HG03354 (cell line): ENCODE measurements around the gene DRC3.

Experiments used
- ATAC-seq: cut with Tn5 transposase; IDR thresholded peaks from one replicate; pipeline ENCODE4 v1.9.1; 2021; ENCODE audit warnings: mild to moderate bottlenecking; ENCODE audit not compliant: unreplicated experiment, poor library complexity, severe bottlenecking

DRC3 gene, protein sequence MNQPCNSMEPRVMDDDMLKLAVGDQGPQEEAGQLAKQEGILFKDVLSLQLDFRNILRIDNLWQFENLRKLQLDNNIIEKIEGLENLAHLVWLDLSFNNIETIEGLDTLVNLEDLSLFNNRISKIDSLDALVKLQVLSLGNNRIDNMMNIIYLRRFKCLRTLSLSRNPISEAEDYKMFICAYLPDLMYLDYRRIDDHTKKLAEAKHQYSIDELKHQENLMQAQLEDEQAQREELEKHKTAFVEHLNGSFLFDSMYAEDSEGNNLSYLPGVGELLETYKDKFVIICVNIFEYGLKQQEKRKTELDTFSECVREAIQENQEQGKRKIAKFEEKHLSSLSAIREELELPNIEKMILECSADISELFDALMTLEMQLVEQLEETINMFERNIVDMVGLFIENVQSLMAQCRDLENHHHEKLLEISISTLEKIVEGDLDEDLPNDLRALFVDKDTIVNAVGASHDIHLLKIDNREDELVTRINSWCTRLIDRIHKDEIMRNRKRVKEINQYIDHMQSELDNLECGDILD

GRCh38 chr17:17972126-17972951 is at the start of gene DRC3, which contains the start of gene TOM1L2:
Gene DRC3 (plus strand): TSS chr17:17972862. CDS start chr17:17977599, 4,737 bp downstream.
Gene TOM1L2 (minus strand): TSS chr17:17972400. CDS start chr17:17972313, 87 bp downstream.
- peak; percentile 94 for ATAC-seq

- ATAC-seq, result no peak
Observed at GRCh38 chr17:17924131-17924856, 48.4 kb upstream of the DRC3 start.

DNA sequence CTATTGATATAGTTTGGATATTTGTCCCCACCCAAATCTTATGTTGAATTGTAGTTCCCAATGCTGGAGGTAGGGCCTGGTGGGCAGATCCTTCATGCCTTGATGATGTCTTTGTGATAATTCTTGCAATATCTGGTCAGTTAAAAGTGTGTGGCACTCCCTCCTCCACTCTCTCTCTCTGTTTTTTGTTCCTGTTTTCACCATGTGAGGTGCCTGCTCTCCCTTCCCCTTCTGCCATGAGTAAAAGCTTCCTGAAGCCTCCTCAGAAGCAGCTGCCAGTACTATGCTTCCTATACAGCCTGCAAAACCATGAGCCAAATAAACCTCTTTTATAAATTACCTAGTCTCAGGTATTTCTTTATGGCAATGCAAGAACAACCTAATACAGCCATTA is 47.8 kb upstream of the DRC3 start:
- no peak for ATAC-seq

GRCh38 chr17:17926036-17926435 is 46.6 kb upstream of the DRC3 start:
- no peak for ATAC-seq

- ATAC-seq, result no peak
Observed at GRCh38 chr17:17926840-17927449, 45.7 kb upstream of the DRC3 start.

GRCh38 chr17:17928398-17929287 is 44.0 kb upstream of the DRC3 start:
- no peak for ATAC-seq

DNA sequence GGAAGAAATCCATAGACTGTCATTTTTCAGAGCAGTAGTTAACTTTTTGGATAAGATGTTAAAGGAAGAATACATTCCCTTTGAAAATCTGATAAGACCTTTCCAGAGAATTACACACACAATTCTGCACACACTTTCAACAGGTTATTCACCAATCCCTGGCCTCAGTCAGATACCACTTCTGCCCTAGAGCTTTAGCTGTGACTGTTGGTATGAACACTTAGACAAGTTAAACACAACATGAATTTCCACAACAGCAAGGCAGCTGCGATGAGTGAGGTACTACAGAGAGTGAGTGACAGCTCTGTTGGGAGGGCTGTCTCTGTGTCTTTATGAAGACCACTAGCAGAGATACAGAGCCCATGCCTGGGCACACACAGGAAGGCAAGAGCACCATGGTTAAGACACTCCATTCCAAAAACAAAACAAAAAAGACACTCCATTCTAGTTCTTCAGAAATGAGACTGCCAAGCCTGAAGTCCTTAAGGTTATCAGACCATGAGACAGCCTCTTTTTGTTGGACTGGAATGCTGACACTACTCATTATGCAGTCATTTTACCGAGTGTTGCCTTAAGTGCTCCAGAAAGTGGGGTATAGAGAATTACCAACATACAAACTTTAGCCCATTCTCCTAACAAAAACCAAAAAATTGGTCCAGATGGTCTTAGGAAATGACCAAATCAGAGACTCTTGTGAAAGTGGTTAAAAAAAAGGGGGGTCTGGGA is 42.8 kb upstream of the DRC3 start:
- no peak for ATAC-seq

DNA sequence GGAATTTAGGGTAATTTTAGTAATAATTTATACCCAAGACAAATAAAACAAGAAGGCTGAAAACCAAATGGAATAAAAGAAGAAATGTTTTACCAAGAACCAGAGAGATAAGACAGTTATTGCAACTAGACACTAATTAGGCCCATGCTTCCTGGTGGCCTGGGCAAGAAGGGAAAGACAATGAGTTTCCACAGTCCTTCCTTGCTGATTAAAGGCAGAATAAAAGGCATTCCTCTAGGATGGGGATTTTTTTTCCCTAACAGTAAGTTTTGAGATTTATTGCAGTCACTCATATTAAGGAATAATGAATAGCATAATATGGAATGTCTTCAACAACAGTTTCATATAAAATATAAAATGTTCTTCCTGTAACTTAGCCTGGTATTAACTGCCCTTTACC is 42.0 kb upstream of the DRC3 start:
- no peak for ATAC-seq

DNA sequence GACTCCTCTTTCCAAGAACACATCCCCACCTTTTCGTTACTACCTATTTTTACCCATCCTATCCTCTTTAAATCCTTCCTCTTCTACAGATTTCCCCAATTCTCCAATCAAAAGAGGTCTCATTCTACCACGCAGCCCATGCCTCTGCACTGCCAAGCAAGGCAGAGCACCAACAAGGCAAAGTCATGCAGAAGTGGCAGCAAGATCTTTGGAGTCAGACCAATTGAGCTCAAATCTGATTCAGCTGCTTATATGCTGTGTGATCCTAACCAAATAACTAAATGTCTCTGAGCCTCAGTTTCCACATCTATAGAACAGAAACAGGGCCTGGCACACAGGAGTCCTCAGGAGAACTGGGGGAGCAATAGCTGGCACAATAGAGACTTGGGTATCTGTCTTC is 41.5 kb upstream of the DRC3 start:
- ATAC-seq, result no peak

DNA sequence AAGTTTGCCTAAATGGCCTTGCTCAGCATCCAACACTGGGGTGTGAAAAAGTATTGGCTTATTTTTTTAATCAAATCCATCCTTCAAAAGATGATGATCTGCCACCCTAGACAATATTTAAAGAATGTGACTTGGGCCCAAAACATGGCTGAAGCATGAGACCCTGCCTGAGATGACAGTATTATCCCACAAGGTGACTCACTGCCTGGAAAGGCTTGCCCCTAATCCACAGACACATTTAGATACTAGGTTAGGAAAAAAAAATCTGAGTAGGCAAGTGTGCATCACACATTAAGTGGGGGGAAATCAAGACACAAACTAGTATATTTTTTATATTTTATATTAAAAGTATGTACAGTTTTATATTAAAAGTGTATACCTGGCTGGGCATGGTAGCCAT is 38.9 kb upstream of the DRC3 start:
- ATAC-seq, result no peak

DNA sequence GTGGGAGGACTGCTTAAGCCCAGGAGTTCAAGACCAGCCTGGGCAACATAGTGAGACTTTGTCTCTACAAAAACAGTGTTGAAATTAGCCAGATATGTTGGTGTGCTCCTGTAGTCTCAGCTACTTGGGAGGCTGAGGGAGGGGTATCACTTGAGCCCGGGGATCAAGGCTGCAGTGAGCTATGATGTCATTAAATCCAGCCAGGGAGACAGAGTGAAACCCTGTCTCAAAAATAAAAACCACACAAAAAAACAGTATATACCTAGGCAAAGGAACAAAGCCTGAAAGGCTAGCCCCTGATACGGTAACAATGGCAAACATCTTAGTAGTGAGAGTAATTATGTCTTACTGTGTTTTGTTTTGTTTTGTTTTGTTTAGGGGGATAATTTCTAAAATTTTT is 38.4 kb upstream of the DRC3 start:
- no peak for ATAC-seq

DNA sequence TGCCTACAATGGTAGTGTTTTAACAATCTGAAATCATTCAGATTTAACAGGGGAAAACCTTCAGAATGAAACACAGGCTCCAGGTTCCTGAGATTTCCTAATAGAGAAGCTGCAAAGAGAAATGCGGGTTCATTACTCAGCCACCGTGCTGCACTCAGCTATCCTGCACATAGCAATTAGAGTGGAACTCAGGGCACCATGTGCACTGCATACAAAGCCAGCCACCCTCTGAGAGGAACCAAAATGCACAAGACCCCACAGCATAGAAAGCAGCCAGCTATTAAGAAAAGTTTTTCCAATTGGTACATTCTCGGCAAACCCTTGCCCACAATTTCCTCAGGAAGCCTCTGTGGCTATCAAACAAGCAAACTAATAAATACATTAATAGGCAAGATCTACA is 37.9 kb upstream of the DRC3 start:
- ATAC-seq, result no peak

DNA sequence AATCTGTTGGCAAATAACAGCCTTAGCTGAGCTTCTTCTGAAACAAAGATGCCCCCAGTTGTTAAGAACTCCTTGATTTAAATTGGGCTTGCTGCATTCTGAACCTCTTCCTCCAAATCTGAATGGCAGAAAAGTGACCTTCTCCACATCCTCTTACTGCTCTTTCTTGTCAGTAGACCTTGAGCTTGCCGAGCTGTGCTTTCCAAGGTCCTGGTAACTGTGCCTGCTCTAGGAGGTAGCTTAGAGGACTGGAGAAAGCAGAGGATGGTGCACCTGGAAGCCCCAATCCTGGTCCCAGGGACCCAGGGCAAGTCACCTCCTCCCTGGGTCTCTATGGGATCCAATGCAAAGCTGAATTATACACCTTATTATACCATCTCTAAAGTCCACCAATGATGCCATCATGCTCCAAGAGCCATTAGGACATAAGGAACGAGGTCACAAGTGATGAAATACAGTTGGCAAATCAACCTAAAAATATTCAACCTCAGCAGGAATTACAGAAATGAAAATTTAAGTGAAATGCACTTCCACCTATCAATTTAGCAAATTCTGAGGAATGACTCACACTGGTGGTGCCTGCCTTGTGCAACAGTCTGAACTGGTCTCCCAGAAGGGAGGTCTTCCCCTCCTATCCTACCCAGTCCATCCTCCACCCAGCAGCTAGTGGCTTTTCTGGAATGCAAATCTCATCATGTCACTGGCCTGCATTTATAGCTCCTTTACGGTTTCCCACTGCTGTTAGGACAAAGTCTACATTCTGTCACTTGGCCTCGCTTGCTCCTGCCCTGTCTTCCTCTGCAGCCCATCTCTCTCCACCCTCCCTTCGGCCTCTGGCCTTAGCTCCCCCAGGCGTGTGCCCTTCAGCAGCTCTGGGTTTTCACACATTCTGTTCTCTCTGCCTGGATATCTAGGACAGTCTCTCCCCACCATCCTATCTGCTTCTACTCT is 37.1 kb upstream of the DRC3 start:
- ATAC-seq, result no peak

- no peak for ATAC-seq
Observed at GRCh38 chr17:17937201-17937853, 35.3 kb upstream of the DRC3 start.

DNA sequence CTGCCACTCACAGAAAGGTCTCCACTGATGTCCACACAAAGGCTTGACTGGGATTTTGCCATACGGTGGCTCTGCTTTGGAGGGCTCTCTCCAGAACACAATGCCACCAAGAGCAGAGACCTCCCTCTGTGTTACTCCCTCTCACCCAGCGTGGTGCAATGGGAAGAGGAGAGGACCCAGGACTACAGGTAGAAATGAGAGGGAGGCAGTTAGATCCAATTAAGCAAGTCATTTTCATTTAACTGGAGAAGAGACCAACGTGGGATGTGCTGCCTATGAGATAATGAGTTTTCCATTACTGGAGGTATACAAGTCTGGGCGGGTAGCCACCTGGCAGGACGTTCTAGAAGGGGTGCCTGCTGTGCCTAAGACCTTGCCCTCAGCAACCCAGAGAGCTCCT is 34.7 kb upstream of the DRC3 start:
- no peak for ATAC-seq

DNA sequence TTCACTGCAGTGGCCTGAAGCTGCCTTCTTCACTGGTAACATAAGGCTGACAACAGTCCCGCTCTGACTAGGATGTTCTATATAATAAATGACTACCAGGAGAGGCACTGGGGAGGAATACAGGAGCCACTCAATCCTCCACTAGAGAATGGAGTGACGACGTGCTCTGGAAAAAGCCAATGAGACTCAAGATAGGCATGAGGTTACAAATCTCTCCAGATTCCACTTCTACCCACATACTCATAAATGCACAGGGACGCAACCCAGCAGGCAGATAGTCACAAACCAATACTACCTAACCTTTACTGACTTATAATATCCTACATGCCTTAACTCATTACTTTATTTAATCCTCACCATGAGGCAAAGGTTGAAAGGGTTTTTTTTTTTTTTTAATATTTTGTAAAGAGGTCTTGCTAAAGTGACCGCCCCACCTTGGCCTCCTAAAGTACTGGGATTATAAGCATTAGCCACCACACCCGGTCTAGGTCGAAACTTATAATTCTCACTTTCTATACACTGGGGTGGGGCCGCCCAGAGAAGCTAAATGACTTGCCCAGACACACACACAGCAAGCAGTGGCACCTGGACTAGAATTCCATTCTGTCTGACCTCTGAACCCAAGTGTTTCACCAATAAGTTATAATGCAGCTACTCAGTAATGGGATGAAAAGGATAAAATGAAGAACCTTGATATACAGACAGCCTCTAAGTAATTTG is 34.1 kb upstream of the DRC3 start:
- no peak for ATAC-seq
